Endothelial cell of umbilical vein (primary cell): Measurements from ENCODE around the gene ICE2. TPM values are rescaled to one million over a fixed set of nuclear protein-coding genes. Genes with fewer than 3 reads are reported as not detected.

Experiments
- BruUV-seq: library from RNA; stranded (reverse); fragments of 400-500 nt; replicated peaks from 2 replicates; lab custom pipeline; 2021; lab: Mats Ljungman, UMichigan
- CTCF ChIA-PET: fragments of 300-600, 350-600 bp; sonication (Branson Sonifier 250); formaldehyde crosslinking; loops from one replicate; lab custom pipeline; 2021; ENCODE audit warnings: antibody characterized with exemption, inconsistent platforms; lab: Charles Lee
- POLR2A ChIA-PET: fragments of 300-600, 350-600 bp; sonication (Branson Sonifier 250); formaldehyde crosslinking; loops from one replicate; lab custom pipeline; 2021; ENCODE audit warnings: antibody characterized with exemption, inconsistent platforms; lab: Charles Lee
- DNase-seq: peaks from one replicate; pipeline ENCODE4 v3.0.0-alpha.2; 2011; ENCODE audit warnings: low read depth, low spot score
- FAIRE-seq: peaks from 2 replicates; lab custom pipeline; 2011; peaks lifted over from hg19 to GRCh38; lab: Jason Lieb, UNC
- H2AFZ ChIP-seq: 2 replicates; pipeline ENCODE4 v1.6.0; 2012; ENCODE audit warnings: low read depth, low read length, control low read depth, inconsistent platforms
- H3K27ac ChIP-seq: 2 replicates; pipeline ENCODE4 v1.5.1; 2011; ENCODE audit warnings: low read depth, mild to moderate bottlenecking, control low read depth, low read length, moderate library complexity; ENCODE audit not compliant: insufficient read depth
- H3K27me3 ChIP-seq, 2 experiments: 2 replicates each; pipeline versions ENCODE4 v1.6.0 to v1.6.1; 2011; ENCODE audit warnings: low read length in 2 of 2, mixed read lengths in 1 of 2; ENCODE audit not compliant: control insufficient read depth in 2 of 2, insufficient read depth in 2 of 2
- H3K36me3 ChIP-seq, 2 experiments: 2 replicates in 1 of 2; 3 replicates in 1 of 2; pipeline ENCODE4 v1.5.1; 2011; ENCODE audit warnings: low read length in 2 of 2, mild to moderate bottlenecking in 1 of 2, moderate library complexity in 1 of 2; ENCODE audit not compliant: control insufficient read depth in 2 of 2, insufficient read depth in 2 of 2; ENCODE audit errors: extremely low read depth in 1 of 2
- H3K4me1 ChIP-seq: 3 replicates; pipeline ENCODE4 v1.5.1; 2011; ENCODE audit warnings: mild to moderate bottlenecking, low read length; ENCODE audit not compliant: control insufficient read depth, insufficient read depth; ENCODE audit errors: extremely low read depth
- H3K4me2 ChIP-seq: 2 replicates; pipeline ENCODE4 v1.6.1; 2011; ENCODE audit warnings: low read length, control low read depth, mixed read lengths; ENCODE audit not compliant: insufficient read depth
- H3K4me3 ChIP-seq, 3 experiments: fragments of 200-600 bp in 1 of 3; sonication (generic), shearing (Covaris generic) in 1 of 3; replicated peaks in 1 of 3; 2 replicates each; pipeline ENCODE4 v1.5.1; 2011 to 2016; ENCODE audit warnings: control low read depth in 3 of 3, low read length in 3 of 3, mild to moderate bottlenecking in 2 of 3, inconsistent platforms in 1 of 3, low read depth in 1 of 3, moderate library complexity in 1 of 3; ENCODE audit not compliant: insufficient read depth in 1 of 3
- H3K79me2 ChIP-seq: 2 replicates; pipeline ENCODE4 v1.6.0; 2012; ENCODE audit warnings: low read length, inconsistent platforms; ENCODE audit not compliant: control insufficient read depth, insufficient read depth
- H3K9ac ChIP-seq: replicated peaks from 2 replicates; pipeline ENCODE3; 2011; ENCODE audit warnings: low read length, control low read depth; ENCODE audit not compliant: insufficient read depth; ENCODE audit errors: extremely low read depth
- H3K9me1 ChIP-seq: replicated peaks from 3 replicates; pipeline ENCODE4 v1.6.0; 2011; ENCODE audit warnings: mild to moderate bottlenecking, low read length; ENCODE audit not compliant: control insufficient read depth, insufficient read depth; ENCODE audit errors: extremely low read depth
- H3K9me3 ChIP-seq: replicated peaks from 2 replicates; pipeline ENCODE4 v1.5.1; 2012; ENCODE audit warnings: low read length, inconsistent platforms; ENCODE audit not compliant: control insufficient read depth, insufficient read depth
- H4K20me1 ChIP-seq: replicated peaks from 2 replicates; pipeline ENCODE3; 2011; ENCODE audit warnings: mild to moderate bottlenecking, low read length; ENCODE audit not compliant: control insufficient read depth, insufficient read depth; ENCODE audit errors: extremely low read depth
- CTCF ChIP-seq, 2 donors: IDR thresholded peaks; 1 replicate in 1 of 2; 2 replicates in 1 of 2; pipeline ENCODE4 v1.5.1; 2011; ENCODE audit warnings: low read length in 2 of 2, mild to moderate bottlenecking in 2 of 2, moderate library complexity in 2 of 2, control low read depth in 1 of 2, inconsistent platforms in 1 of 2, low read depth in 1 of 2; ENCODE audit not compliant: insufficient read depth in 1 of 2; ENCODE audit errors: extremely low read depth in 1 of 2
- EZH2 ChIP-seq: IDR thresholded peaks from 2 replicates; pipeline ENCODE4 v1.6.1; 2012; ENCODE audit warnings: borderline replicate concordance, low read depth, mild to moderate bottlenecking, moderate library complexity, low read length, inconsistent platforms; ENCODE audit not compliant: severe bottlenecking
- FOS ChIP-seq: IDR thresholded peaks from 2 replicates; pipeline ENCODE4 v1.6.1; 2011; ENCODE audit warnings: mild to moderate bottlenecking, low read length, moderate library complexity, borderline replicate concordance; ENCODE audit not compliant: insufficient read depth
- GATA2 ChIP-seq: IDR thresholded peaks from 2 replicates; pipeline ENCODE4 v1.7.0; 2011; ENCODE audit warnings: low read depth, mild to moderate bottlenecking, moderate library complexity, mixed read lengths, low read length; ENCODE audit not compliant: insufficient read length, insufficient read depth
- JUN ChIP-seq: IDR thresholded peaks from 2 replicates; pipeline ENCODE4 v1.6.1; 2011; ENCODE audit warnings: borderline replicate concordance, low read depth; ENCODE audit not compliant: insufficient read length, insufficient read depth
- MAX ChIP-seq: IDR thresholded peaks from 2 replicates; pipeline ENCODE4 v1.6.1; 2011; ENCODE audit not compliant: insufficient read depth, insufficient read length
- MYC ChIP-seq: IDR thresholded peaks from one replicate; pipeline ENCODE4 v1.6.1; 2011; ENCODE audit warnings: mild to moderate bottlenecking, low read depth, low read length
- POLR2A ChIP-seq: IDR thresholded peaks from 2 replicates; pipeline ENCODE4 v1.6.1; 2012; ENCODE audit warnings: low read depth, mild to moderate bottlenecking, control low read depth, low read length
- POLR2AphosphoS5 ChIP-seq: IDR thresholded peaks from 2 replicates; pipeline ENCODE4 v1.6.1; 2012; ENCODE audit warnings: low read depth, mild to moderate bottlenecking, control low read depth, low read length, moderate library complexity; ENCODE audit not compliant: insufficient read depth
- dilution Hi-C: fragments of 300-500 bp; cut with MboI; formaldehyde crosslinking; loops from one replicate; pipeline ENCODE4 v1.15.0; 2019; ENCODE audit warnings: low sequenced_read_pairs; ENCODE audit not compliant: extremely low pct_ligation_motif_present
- intact Hi-C: fragments of 100-400 bp; cut with micrococcal nuclease; formaldehyde crosslinking; loops from one replicate; pipeline ENCODE4 v1.10.0; 2022
- polyA plus RNA-seq, 4 experiments: library from polyadenylated mRNA; depleted of rRNA in 3 of 4; stranded (reverse) in 3 of 4; unstranded in 1 of 4; fragments of >200 nt; gene quantifications; 2 replicates each; pipeline versions ENCODE4 v1.2.1 to v1.2.3, GENCODE V29; 2011 to 2012; ENCODE audit warnings: missing spikeins in 1 of 4
- total RNA-seq: library from RNA; stranded (reverse); gene quantifications from 2 replicates; pipeline ENCODE4 v1.2.3, GENCODE V29; 2021

The ICE2 gene
- total and polyA plus RNA-seq, 2 donors (not counting 3 experiments of a cell fraction or from before 2014, with no cell fraction given) = 22.1 to 57.0 TPM

GRCh38 chr15:60424006-60424405, 54.9 kb downstream of the ICE2 start:
- intact Hi-C loops = no loop called here
- H3K9me3 ChIP-seq = no peaks in the 10 kb centered on the region
- no peak overlapping the region for H3K27ac ChIP-seq
- no peak overlapping the region for H2AFZ ChIP-seq
- H3K9me1 ChIP-seq = no peaks in the 10 kb centered on the region
- no peak for TF ChIP-seq POLR2AphosphoS5
- no peak for TF ChIP-seq EZH2
- TF ChIP-seq POLR2A = no peak
- TF ChIP-seq CTCF (IDR thresholded peaks at IDR 0.05; ENCODE audit: extremely low read depth in 1 of 2, insufficient read depth in 1 of 2, low read depth in 1 of 2, low read length in 2 of 2) = no peak
- no peak for TF ChIP-seq FOS
- no peaks in the 10 kb centered on the region for H3K27me3 ChIP-seq
- no peaks in the 10 kb centered on the region for H4K20me1 ChIP-seq
- ChIA-PET POLR2A (no interaction called here), CTCF (interaction anchor here (1.1 to 2.2 kb wide), 5 partner anchors 11 to 31 kb away, joined by 3 to 6 read pairs (median 4); no protein-coding TSS in a partner anchor)
- no peaks in the 10 kb centered on the region for H3K36me3 ChIP-seq
- H3K4me3 ChIP-seq = no peak overlapping the region
- H3K79me2 ChIP-seq = no peaks in the 10 kb centered on the region
- H3K4me2 ChIP-seq = peak overlapping the region; percentile 30
- peak overlapping the region; percentile 2 for H3K9ac ChIP-seq
- no peak for FAIRE-seq
- dilution Hi-C loops = no loop called here
- H3K4me1 ChIP-seq = peaks cover 45% of the 10 kb centered on the region
- no TSS peak for BruUV-seq
- DNase-seq = no peak

- no peak overlapping the region for H2AFZ ChIP-seq
- no peak overlapping the region for H3K4me3 ChIP-seq
- peak overlapping the region; percentile 2 for H3K9ac ChIP-seq
- no peaks in the 10 kb centered on the region for H4K20me1 ChIP-seq
- H3K9me1 ChIP-seq = no peaks in the 10 kb centered on the region
- peak overlapping the region; percentile 32 for H3K27ac ChIP-seq
- H3K79me2 ChIP-seq = no peaks in the 10 kb centered on the region
- ChIA-PET CTCF (interaction anchor here (1.1 to 2.2 kb wide), 4 partner anchors 19 to 31 kb away, joined by 3 to 6 read pairs (median 4); no protein-coding TSS in a partner anchor), POLR2A (no interaction called here)
- no TSS peak for BruUV-seq
- no peaks in the 10 kb centered on the region for H3K36me3 ChIP-seq
- peaks cover 45% of the 10 kb centered on the region for H3K4me1 ChIP-seq
- TF ChIP-seq POLR2A (no peak), FOS (no peak), POLR2AphosphoS5 (no peak), GATA2 (no peak), MAX (no peak), EZH2 (no peak), MYC (no peak), JUN (no peak), CTCF (IDR thresholded peaks at IDR 0.05; ENCODE audit: extremely low read depth in 1 of 2, insufficient read depth in 1 of 2, low read depth in 1 of 2, low read length in 2 of 2) (no peak)
- peak overlapping the region; percentile 30 for H3K4me2 ChIP-seq
- peak; percentile 64 for DNase-seq
- dilution Hi-C loops (no loop called here), intact Hi-C loops (loop anchor here (1.0 to 2.0 kb wide), 3 partner anchors 25 to 56 kb away; partner anchors contain the start of gene ICE2)
- H3K27me3 ChIP-seq = no peaks in the 10 kb centered on the region
- no peaks in the 10 kb centered on the region for H3K9me3 ChIP-seq
- peak; percentile 46 for FAIRE-seq
Observed at GRCh38 chr15:60423537-60423936, 55.4 kb downstream of the ICE2 start.
